SK-N-MC (cell line): ENCODE results near the gene ILF3.

Source experiments
- EZH2 ChIP-seq: fragments of 200-600 bp; sonication (generic); IDR thresholded peaks from one replicate; pipeline ENCODE4 v1.6.1; 2017; ENCODE audit warnings: antibody characterized with exemption
- FOXP2 ChIP-seq: optimal IDR thresholded peaks from 2 replicates; pipeline ENCODE3; 2011; ENCODE audit warnings: mild to moderate bottlenecking, moderate library complexity; ENCODE audit not compliant: insufficient read depth; ENCODE audit errors: extremely low read length, control extremely low read depth
- POLR2AphosphoS5 ChIP-seq: IDR thresholded peaks from 2 replicates; pipeline ENCODE4 v1.6.1; 2012; ENCODE audit warnings: mild to moderate bottlenecking, low read depth, low read length, borderline replicate concordance

DNA sequence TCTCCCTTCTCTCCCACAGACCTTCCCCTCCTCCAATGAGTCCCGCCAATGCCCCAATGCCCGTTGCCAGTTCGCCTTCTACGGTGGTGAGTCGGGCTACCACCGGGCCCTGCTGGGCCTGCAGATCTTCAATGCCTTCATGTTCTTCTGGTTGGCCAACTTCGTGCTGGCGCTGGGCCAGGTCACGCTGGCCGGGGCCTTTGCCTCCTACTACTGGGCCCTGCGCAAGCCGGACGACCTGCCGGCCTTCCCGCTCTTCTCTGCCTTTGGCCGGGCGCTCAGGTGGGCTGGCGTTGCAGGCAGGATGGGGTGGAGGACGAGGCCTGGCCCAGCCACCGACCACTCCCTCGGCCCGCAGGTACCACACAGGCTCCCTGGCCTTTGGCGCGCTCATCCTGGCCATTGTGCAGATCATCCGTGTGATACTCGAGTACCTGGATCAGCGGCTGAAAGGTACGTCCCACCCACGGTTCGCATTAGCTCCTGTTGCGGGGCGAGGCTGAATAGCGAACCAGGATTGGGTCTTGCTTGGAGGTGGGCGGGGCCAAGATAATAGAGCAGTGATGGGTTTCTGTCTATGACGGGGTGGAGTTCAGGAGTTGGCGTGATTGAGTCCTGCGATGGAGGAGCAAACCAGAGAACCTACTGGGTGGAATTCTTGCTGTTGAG, 17.7 kb upstream of the ILF3 start:
- TF ChIP-seq POLR2AphosphoS5 = no peak
- TF ChIP-seq EZH2 = no peak
- TF ChIP-seq FOXP2 = no peak
